ENCODE data around the gene OR1L6.

DNA sequence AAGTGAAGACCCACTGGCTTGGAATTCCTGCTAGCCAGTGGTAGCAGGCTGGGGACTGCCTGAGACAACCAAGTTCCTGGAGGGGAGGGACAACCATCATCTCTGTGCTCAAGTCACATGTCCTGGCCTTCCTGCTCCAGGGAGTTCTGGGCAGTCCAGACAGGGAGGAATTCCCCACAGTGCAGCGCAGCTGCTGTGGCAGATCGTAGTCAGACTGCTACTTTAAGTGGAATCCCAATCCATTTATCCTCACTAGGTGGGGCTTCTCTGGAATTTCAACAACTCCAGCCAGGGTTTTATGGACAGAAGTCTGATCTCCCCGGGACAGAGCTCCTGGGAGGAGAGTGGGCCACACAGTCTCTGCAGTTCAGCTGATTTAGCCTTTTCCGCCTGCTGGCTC, 25.7 kb downstream of the OR1L6 start:
- TF ChIP-seq, protein P1, sequence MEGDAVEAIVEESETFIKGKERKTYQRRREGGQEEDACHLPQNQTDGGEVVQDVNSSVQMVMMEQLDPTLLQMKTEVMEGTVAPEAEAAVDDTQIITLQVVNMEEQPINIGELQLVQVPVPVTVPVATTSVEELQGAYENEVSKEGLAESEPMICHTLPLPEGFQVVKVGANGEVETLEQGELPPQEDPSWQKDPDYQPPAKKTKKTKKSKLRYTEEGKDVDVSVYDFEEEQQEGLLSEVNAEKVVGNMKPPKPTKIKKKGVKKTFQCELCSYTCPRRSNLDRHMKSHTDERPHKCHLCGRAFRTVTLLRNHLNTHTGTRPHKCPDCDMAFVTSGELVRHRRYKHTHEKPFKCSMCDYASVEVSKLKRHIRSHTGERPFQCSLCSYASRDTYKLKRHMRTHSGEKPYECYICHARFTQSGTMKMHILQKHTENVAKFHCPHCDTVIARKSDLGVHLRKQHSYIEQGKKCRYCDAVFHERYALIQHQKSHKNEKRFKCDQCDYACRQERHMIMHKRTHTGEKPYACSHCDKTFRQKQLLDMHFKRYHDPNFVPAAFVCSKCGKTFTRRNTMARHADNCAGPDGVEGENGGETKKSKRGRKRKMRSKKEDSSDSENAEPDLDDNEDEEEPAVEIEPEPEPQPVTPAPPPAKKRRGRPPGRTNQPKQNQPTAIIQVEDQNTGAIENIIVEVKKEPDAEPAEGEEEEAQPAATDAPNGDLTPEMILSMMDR (IDR thresholded peaks at IDR 0.05) = no peak
- no peak for TF ChIP-seq POLR2A (IDR thresholded peaks at IDR 0.05)
